K562 (cell line): ENCODE measurements around the gene MYPN. TPM values are rescaled to one million over a fixed set of nuclear protein-coding genes. Genes with fewer than 3 reads are reported as not detected.

Experiments
- ZNF277 ChIP-seq: fragments of 250-450 bp; sonication (Bioruptor Pico); IDR thresholded peaks from 2 replicates; pipeline ENCODE4 v1.8.0; 2022; ENCODE audit warnings: inconsistent platforms, mild to moderate bottlenecking, moderate library complexity, borderline replicate concordance
- ZNF407 ChIP-seq: fragments of 450-650 bp; IDR thresholded peaks from 2 replicates; pipeline ENCODE4 v1.6.1; 2016; ENCODE audit warnings: low read depth
- polyA plus RNA-seq, 8 experiments: library from polyadenylated mRNA; depleted of rRNA in 4 of 8; stranded (reverse) in 5 of 8; unstranded in 3 of 8; fragments of >200 nt; fragmentation: Nextera tagmentation in 2 of 8; fragmentation: Illumina TruSeq in 1 of 8; extraction: Ambion mirVana in 2 of 8; extraction: Trizol in 1 of 8; gene quantifications; 2 replicates each; pipeline versions ENCODE4 v1.2.1 to v1.2.3, GENCODE V29; 2011 to 2014; ENCODE audit warnings: inconsistent platforms in 1 of 8, missing spikeins in 1 of 8
- total RNA-seq, 7 experiments: library from RNA; depleted of rRNA in 6 of 7; stranded (reverse); fragments of >200 nt in 6 of 7; fragmentation: Illumina TruSeq in 2 of 7; extraction: Trizol in 2 of 7; gene quantifications; 2 replicates each; pipeline versions ENCODE4 v1.2.1 to v1.2.3, GENCODE V29; 2011 to 2021; ENCODE audit warnings: low replicate concordance in 1 of 7

MYPN gene
- total and polyA plus RNA-seq, 9 of the 15 experiments (the other 6 are each of a cell fraction or from before 2014, with no cell fraction given): not detected

GRCh38 chr10:68184546-68184945 is 75.3 kb downstream of the MYPN start (continued):
- no peak for TF ChIP-seq ZNF277 (CRISPR knock-in tag)
- TF ChIP-seq ZNF407: no peak
